Left lung (tissue), 10 donors: ENCODE measurements around the gene SPACA4. TPM values are rescaled to one million over a fixed set of nuclear protein-coding genes. Genes with fewer than 3 reads are reported as not detected.

ENCODE experiments used
- ATAC-seq: fragments of 200-7000 bp; cut with Tn5 transposase; one replicate; pipeline ENCODE4 v1.9.1; 2020; ENCODE audit warnings: moderate library complexity
- DNase-seq, 4 donors: peaks; one replicate each; pipeline ENCODE4 v3.0.0-alpha.2; 2013 to 2020
- H3K27ac ChIP-seq, 2 donors: fragments of 200-600 bp; sonication (generic) in 1 of 2; one replicate each; pipeline versions ENCODE4 v1.5.0 to v1.8.0; 2020 to 2021
- H3K27me3 ChIP-seq, 2 donors: fragments of 200-600 bp; sonication (generic) in 1 of 2; one replicate each; pipeline versions ENCODE4 v1.5.0 to v1.8.0; 2020 to 2021
- H3K36me3 ChIP-seq, 2 donors: fragments of 200-600 bp; sonication (generic) in 1 of 2; one replicate each; pipeline versions ENCODE4 v1.5.0 to v1.8.0; 2020 to 2021
- H3K4me1 ChIP-seq, 2 donors: fragments of 200-600 bp; one replicate each; pipeline ENCODE4 v1.8.0; 2021
- H3K4me3 ChIP-seq, 2 donors: fragments of 200-600 bp; sonication (generic) in 1 of 2; one replicate each; pipeline versions ENCODE4 v1.5.0 to v1.8.0; 2020 to 2021; ENCODE audit warnings: mild to moderate bottlenecking in 1 of 2
- H3K9me3 ChIP-seq, 2 donors: fragments of 200-600 bp; sonication (generic) in 1 of 2; one replicate each; pipeline versions ENCODE4 v1.5.0 to v1.8.0; 2020 to 2021
- intact Hi-C, 2 donors: fragments of 100-400 bp; cut with DNase I; formaldehyde crosslinking; loops; one replicate each; pipeline versions ENCODE4 v1.11.2 to v1.14.2; 2022
- polyA plus RNA-seq, 6 donors: library from polyadenylated mRNA; unstranded; fragments of 120-200 nt; gene quantifications; one replicate each; pipeline ENCODE4 v1.2.1, GENCODE V29; 2013; ENCODE audit not compliant: insufficient read length in 6 of 6
- total RNA-seq, 2 donors: library from RNA; stranded (reverse); fragmentation: NEBNext Ultra II Directional; extraction: Animal tissue kit (Norgen Biotek cat#: 25700); gene quantifications; one replicate each; pipeline ENCODE4 v1.2.1, GENCODE V29; 2021
- TF ChIP-seq, protein P1 (sequence below), 2 donors: fragments of 200-600 bp; sonication (generic) in 1 of 2; IDR thresholded peaks; one replicate each; pipeline versions ENCODE4 v1.5.0 to v1.8.0; 2021; ENCODE audit warnings: antibody characterized with exemption in 2 of 2
- donor health status: DM: no; HTN: yes; CAD: no.
- donor health status: DM: no; HTN: no; CAD: no.

Gene SPACA4
- total and polyA plus RNA-seq, 8 donors = 0.17 to 0.78 (median 0.26) TPM; not detected in 2

DNA sequence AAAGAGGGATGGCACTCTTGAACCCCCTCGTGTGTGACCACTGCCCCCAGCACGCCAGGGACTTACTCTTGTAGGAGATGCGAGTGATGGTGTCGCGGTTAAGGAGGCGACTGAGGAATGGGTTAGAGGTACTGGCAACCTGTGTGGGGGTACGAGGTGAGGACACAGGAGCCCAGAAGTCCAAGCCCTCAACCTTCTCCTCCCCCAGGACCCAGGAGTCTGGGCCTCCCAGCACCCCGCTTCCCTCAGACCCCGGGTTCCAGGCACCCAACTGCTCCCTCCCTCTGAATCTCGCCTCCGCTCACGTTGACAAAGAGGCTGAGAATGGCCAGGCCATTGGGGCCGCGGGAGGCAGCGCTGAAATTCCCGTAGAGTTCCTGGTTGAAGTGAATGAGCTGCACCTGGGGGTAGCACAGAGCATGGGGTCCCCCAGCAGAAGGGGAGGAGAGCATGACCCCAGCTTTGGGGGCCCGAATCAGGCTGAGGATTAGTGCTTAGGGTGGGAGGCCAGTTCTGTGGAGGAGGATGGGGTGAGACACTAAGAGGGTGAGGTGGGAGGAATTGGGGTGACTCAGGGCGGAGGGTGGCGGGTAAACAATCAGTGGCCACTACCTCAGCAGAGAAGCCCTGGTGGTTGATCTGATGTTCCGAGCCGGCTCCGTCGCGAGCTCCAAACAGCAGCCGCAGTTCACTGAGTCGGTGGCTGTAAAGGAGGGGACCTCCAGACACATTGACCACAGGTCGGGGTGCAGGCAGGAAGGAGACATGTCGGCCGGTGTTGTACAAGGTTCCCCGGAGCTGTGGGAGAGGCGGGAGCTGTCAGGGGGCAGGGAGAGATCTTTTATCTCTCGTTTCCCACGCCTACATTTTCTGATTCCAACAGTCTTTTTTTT, 33.2 kb downstream of the SPACA4 start:
- intact Hi-C loops = no loop called here
- H3K4me3 ChIP-seq = no peak overlapping the region

DNA sequence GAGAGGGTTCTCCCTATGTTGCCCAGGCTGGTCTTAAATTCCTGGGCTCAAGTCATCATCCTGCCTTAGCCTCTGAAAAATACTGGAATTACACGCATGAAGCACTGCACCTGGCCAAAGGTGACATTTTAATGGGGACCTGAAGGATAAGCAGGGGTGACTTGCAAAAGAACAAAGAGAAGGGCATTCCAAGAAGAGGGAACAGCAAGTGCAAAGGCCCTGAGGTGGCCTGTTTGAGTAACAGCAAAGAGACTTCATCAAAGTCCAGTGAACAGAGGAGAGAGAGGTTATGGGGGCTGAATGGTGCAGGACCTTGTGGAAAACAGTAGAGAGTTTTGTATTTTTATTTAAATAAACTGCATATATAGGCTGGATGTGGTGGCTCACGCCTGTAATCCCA, 35.3 kb downstream of the SPACA4 start:
- no peak overlapping the region for H3K4me3 ChIP-seq
- no peak overlapping the region for H3K27ac ChIP-seq
- DNase-seq = no peak
- TF ChIP-seq, protein P1, sequence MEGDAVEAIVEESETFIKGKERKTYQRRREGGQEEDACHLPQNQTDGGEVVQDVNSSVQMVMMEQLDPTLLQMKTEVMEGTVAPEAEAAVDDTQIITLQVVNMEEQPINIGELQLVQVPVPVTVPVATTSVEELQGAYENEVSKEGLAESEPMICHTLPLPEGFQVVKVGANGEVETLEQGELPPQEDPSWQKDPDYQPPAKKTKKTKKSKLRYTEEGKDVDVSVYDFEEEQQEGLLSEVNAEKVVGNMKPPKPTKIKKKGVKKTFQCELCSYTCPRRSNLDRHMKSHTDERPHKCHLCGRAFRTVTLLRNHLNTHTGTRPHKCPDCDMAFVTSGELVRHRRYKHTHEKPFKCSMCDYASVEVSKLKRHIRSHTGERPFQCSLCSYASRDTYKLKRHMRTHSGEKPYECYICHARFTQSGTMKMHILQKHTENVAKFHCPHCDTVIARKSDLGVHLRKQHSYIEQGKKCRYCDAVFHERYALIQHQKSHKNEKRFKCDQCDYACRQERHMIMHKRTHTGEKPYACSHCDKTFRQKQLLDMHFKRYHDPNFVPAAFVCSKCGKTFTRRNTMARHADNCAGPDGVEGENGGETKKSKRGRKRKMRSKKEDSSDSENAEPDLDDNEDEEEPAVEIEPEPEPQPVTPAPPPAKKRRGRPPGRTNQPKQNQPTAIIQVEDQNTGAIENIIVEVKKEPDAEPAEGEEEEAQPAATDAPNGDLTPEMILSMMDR (IDR thresholded peaks at IDR 0.05) = no peak
- H3K9me3 ChIP-seq = no peaks in the 10 kb centered on the region
- H3K27me3 ChIP-seq = peaks cover 0 to 18% of the 10 kb centered on the region in 2 donors
- ATAC-seq = no peak
- H3K4me1 ChIP-seq = peaks cover 7 to 36% of the 10 kb centered on the region in 2 donors
- H3K36me3 ChIP-seq = no peaks in the 10 kb centered on the region
- intact Hi-C loops = no loop called here

More for the DNA sequence above, 33.2 kb downstream of the SPACA4 start:
- Histone ChIP-seq H3K27ac (no peak overlapping the region), H3K36me3 (no peaks in the 10 kb centered on the region), H3K4me1 (peaks cover 5 to 38% of the 10 kb centered on the region in 2 donors), H3K9me3 (no peaks in the 10 kb centered on the region), H3K27me3 (peaks cover 0 to 1% of the 10 kb centered on the region in 2 donors)
- TF ChIP-seq, protein P1 (IDR thresholded peaks at IDR 0.05) = no peak
- ATAC-seq (no peak), DNase-seq (no peak)

DNA sequence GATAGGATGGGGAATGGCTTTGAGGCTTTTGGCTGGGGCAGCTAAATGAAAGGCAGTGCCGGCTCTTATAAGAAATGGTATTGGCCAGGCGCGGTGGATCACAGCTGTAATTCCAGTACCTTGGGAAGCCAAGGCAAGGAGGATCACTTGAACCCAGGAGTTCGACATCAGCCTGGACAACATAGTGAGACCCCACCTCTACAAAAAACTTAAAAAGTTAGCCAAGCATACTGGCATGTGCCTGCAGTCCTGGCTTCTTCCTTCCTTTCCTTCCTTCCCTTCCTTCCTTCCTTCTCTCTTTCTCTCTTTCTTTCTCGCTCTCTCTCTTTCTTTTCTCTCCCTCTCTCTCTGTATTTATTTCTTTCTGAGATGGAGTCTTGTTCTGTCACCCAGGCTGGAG, 36.3 kb downstream of the SPACA4 start:
- ATAC-seq (no peak), DNase-seq (no peak)
- TF ChIP-seq, protein P1 (IDR thresholded peaks at IDR 0.05) = no peak
- Histone ChIP-seq H3K9me3 (no peaks in the 10 kb centered on the region), H3K4me1 (peaks cover 7 to 33% of the 10 kb centered on the region in 2 donors), H3K36me3 (no peaks in the 10 kb centered on the region), H3K27ac (no peak overlapping the region), H3K27me3 (peaks cover 0 to 18% of the 10 kb centered on the region in 2 donors), H3K4me3 (no peak overlapping the region)
- intact Hi-C loops = no loop called here

- Histone ChIP-seq H3K27ac (no peak overlapping the region), H3K27me3 (peaks cover 0 to 18% of the 10 kb centered on the region in 2 donors), H3K9me3 (no peaks in the 10 kb centered on the region), H3K36me3 (no peaks in the 10 kb centered on the region), H3K4me3 (no peak overlapping the region), H3K4me1 (peaks cover 7 to 28% of the 10 kb centered on the region in 2 donors)
- TF ChIP-seq, protein P1 (IDR thresholded peaks at IDR 0.05) = no peak
- no peak for DNase-seq
- no peak for ATAC-seq
- intact Hi-C loops = no loop called here
Observed at GRCh38 chr19:48644355-48644754, 37.8 kb downstream of the SPACA4 start.

DNA sequence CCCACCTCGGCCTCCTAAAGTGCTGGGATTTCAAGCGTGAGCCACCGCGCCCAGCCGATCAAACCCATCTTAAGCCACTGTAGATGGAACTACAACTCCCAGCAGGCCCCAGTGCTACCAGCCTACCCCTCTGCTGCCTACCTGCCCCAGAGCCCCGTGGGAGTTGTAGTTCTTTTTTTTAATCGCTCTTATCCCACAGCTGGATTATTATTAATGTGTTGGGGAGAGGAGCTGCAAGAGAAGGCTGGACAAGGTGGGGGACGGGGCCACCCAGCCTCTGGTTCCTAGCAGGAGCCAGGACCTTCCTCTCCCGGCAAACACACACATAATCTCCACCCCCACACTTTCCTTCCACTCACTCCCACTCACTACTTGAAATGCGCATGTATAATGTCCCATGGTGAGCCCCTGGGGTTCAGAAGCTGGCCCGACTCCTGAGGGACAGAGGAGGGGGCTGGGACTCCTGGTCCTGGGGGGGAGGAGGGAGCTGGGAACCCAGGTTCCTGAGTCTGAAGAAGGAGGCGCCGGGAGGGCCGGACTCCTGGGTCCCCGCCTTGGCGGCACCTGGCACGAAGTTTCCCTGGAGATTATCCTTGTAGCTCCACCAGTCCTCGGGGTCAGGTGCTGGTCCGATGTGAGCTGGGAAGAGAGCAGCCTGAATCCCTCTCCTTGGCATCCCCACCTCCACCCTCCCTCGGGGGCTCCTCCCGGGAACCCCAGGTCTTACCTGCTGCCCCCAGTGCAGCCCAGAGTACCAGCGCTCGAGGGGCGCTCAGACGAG, 38.5 kb downstream of the SPACA4 start:
- H3K27me3 ChIP-seq = peaks cover 0 to 18% of the 10 kb centered on the region in 2 donors
- no peaks in the 10 kb centered on the region for H3K36me3 ChIP-seq
- DNase-seq (peak; percentile 68 to 80 (median 76)), ATAC-seq (peak; percentile 83)
- intact Hi-C loops = no loop called here
- H3K27ac ChIP-seq = peak overlapping the region; percentile 64 to 70
- H3K4me1 ChIP-seq = peaks cover 7 to 28% of the 10 kb centered on the region in 2 donors
- TF ChIP-seq, protein P1 (IDR thresholded peaks at IDR 0.05) = no peak
- H3K4me3 ChIP-seq = peak overlapping the region; percentile 33 to 50
- no peaks in the 10 kb centered on the region for H3K9me3 ChIP-seq
